A549 (cell line): ENCODE measurements around the gene ARID5B.

Experiments
- BHLHE40 ChIP-seq: IDR thresholded peaks from 2 replicates; pipeline ENCODE4 v1.6.1; 2012; ENCODE audit warnings: low read depth, low read length, inconsistent platforms
- CHD2 ChIP-seq: fragments of 150-350 bp; IDR thresholded peaks from 2 replicates; pipeline ENCODE4 v1.6.1; 2014; ENCODE audit warnings: low read length; ENCODE audit not compliant: partially characterized antibody
- EHMT2 ChIP-seq: fragments of 200-600 bp; sonication (generic); IDR thresholded peaks from 2 replicates; pipeline ENCODE4 v1.6.1; 2016; ENCODE audit warnings: antibody characterized with exemption, low read depth, mild to moderate bottlenecking, moderate library complexity
- EP300 ChIP-seq, 2 experiments: fragments of >200 bp; sonication (Bioruptor Twin); formaldehyde crosslinking; IDR thresholded peaks; 2 replicates in 1 of 2; 3 replicates in 1 of 2; pipeline ENCODE4 v1.6.1; 2016 to 2017
- FOSB ChIP-seq: fragments of 250-450 bp; sonication (Bioruptor Pico); IDR thresholded peaks from 2 replicates; pipeline ENCODE4 v1.5.0; 2020; ENCODE audit warnings: mild to moderate bottlenecking, moderate library complexity
- FOSL2 ChIP-seq, 2 experiments: fragments of 450-650 bp in 1 of 2; fragments of >200 bp in 1 of 2; sonication (Bioruptor Twin) in 1 of 2; formaldehyde crosslinking; IDR thresholded peaks; 2 replicates each; pipeline versions ENCODE4 v1.5.0 to v1.6.1; 2016 to 2020; ENCODE audit warnings: mild to moderate bottlenecking in 1 of 2, moderate library complexity in 1 of 2
- HMGXB4 ChIP-seq: fragments of 250-450 bp; sonication (Bioruptor Pico); IDR thresholded peaks from 2 replicates; pipeline ENCODE4 v1.5.0; 2021; ENCODE audit warnings: mild to moderate bottlenecking, moderate library complexity, borderline replicate concordance
- JUNB ChIP-seq: fragments of >200 bp; sonication (Bioruptor Twin); formaldehyde crosslinking; IDR thresholded peaks from 2 replicates; pipeline ENCODE4 v1.6.1; 2016
- POLR2A ChIP-seq: IDR thresholded peaks from 2 replicates; pipeline ENCODE4 v1.6.1; 2012; ENCODE audit warnings: mild to moderate bottlenecking, low read length
- REST ChIP-seq: fragments of 200-600 bp; sonication (generic); IDR thresholded peaks from 2 replicates; pipeline ENCODE4 v1.6.1; 2016; ENCODE audit warnings: antibody characterized with exemption, mild to moderate bottlenecking, moderate library complexity
- TF ChIP-seq, protein P1 (sequence below): fragments of >200 bp; sonication (Bioruptor Twin); formaldehyde crosslinking; IDR thresholded peaks from 3 replicates; pipeline ENCODE4 v1.5.1; 2016

GRCh38 chr10:61987951-61988379, 86.5 kb downstream of the ARID5B start:
- TF ChIP-seq, protein P1, sequence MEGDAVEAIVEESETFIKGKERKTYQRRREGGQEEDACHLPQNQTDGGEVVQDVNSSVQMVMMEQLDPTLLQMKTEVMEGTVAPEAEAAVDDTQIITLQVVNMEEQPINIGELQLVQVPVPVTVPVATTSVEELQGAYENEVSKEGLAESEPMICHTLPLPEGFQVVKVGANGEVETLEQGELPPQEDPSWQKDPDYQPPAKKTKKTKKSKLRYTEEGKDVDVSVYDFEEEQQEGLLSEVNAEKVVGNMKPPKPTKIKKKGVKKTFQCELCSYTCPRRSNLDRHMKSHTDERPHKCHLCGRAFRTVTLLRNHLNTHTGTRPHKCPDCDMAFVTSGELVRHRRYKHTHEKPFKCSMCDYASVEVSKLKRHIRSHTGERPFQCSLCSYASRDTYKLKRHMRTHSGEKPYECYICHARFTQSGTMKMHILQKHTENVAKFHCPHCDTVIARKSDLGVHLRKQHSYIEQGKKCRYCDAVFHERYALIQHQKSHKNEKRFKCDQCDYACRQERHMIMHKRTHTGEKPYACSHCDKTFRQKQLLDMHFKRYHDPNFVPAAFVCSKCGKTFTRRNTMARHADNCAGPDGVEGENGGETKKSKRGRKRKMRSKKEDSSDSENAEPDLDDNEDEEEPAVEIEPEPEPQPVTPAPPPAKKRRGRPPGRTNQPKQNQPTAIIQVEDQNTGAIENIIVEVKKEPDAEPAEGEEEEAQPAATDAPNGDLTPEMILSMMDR, result no peak
- TF ChIP-seq JUNB, result no peak
- no peak for TF ChIP-seq CHD2
- TF ChIP-seq EHMT2, result no peak
- TF ChIP-seq POLR2A, result no peak
- TF ChIP-seq EP300 (IDR thresholded peaks at IDR 0.05), result no peak
- TF ChIP-seq BHLHE40, result no peak
- TF ChIP-seq HMGXB4 (CRISPR knock-in tag), result no peak
- TF ChIP-seq FOSB (CRISPR knock-in tag), result no peak
- TF ChIP-seq REST, result no peak
- no peak for TF ChIP-seq FOSL2 (IDR thresholded peaks at IDR 0.05)
- no peak for TF ChIP-seq FOSL2 (CRISPR knock-in tag; IDR thresholded peaks at IDR 0.05)
